Ovary (tissue), 9 donors: ENCODE data around the gene CNTFR. TPM values are rescaled to one million over a fixed set of nuclear protein-coding genes. Genes with fewer than 3 reads are reported as not detected.

Source experiments
- DNase-seq, 5 donors: peaks; one replicate each; pipeline ENCODE4 v3.0.0-alpha.2; 2019 to 2020
- H3K27ac ChIP-seq, 2 donors: fragments of 200-600 bp; one replicate each; pipeline versions ENCODE4 v1.5.1 to v1.8.0; 2019 to 2022
- H3K27me3 ChIP-seq: fragments of 200-600 bp; one replicate; pipeline ENCODE4 v1.8.0; 2022
- H3K36me3 ChIP-seq: fragments of 200-600 bp; sonication (generic); one replicate; pipeline ENCODE4 v1.5.1; 2019
- H3K4me1 ChIP-seq: one replicate; pipeline ENCODE4 v1.8.1; 2013; ENCODE audit warnings: mild to moderate bottlenecking, moderate library complexity; ENCODE audit not compliant: insufficient read depth
- H3K4me3 ChIP-seq: fragments of 200-600 bp; sonication (generic); one replicate; pipeline ENCODE4 v1.5.1; 2017
- H3K9me3 ChIP-seq, 2 donors: fragments of 200-600 bp in 1 of 2; sonication (generic) in 1 of 2; one replicate each; pipeline versions ENCODE4 v1.5.1 to v1.8.1; 2013 to 2019; ENCODE audit warnings: mild to moderate bottlenecking in 1 of 2, moderate library complexity in 1 of 2
- CTCF ChIP-seq, 3 donors: fragments of 450-650 bp in 2 of 3; fragments of 200-600 bp in 1 of 3; IDR thresholded peaks; one replicate each; pipeline versions ENCODE4 v1.5.1 to v1.8.0; 2016 to 2022; ENCODE audit warnings: antibody characterized with exemption in 3 of 3, mild to moderate bottlenecking in 1 of 3
- EP300 ChIP-seq: sonication (generic); formaldehyde crosslinking; IDR thresholded peaks from one replicate; pipeline ENCODE4 v1.6.1; 2017; ENCODE audit warnings: antibody characterized with exemption
- POLR2A ChIP-seq: fragments of 450-650 bp; IDR thresholded peaks from one replicate; pipeline ENCODE4 v1.6.1; 2017; ENCODE audit warnings: antibody characterized with exemption, mild to moderate bottlenecking, moderate library complexity
- WGBS, 3 donors: extraction: QIAGEN DNeasy Blood & Tissue Kit in 1 of 3; methylation state at CpG; one replicate each; pipeline versions ENCODE4 v1.1.5 to v1.1.7; 2013 to 2017; 5-methylcytosine and 5-hydroxymethylcytosine counted together
- intact Hi-C, 4 donors: fragments of 100-400 bp; cut with DNase I; formaldehyde crosslinking; loops; one replicate each; pipeline versions ENCODE4 v1.11.0 to v1.15.1; 2022 to 2023
- polyA plus RNA-seq, 2 donors: library from polyadenylated mRNA; stranded (reverse); fragments of 200-250 nt in 1 of 2; fragments of 350-450 nt in 1 of 2; fragmentation: Illumina TruSeq in 1 of 2; extraction: RNeasy Lipid Tissue Mini Kit (QIAGEN cat#74804) in 1 of 2; gene quantifications; one replicate each; pipeline ENCODE4 v1.2.3, GENCODE V29; 2013 to 2014
- total RNA-seq, 7 donors: library from RNA; depleted of rRNA in 2 of 7; stranded (reverse); fragments of >200 nt in 2 of 7; fragmentation: NEBNext Ultra II Directional in 3 of 7; extraction: Animal tissue kit (Norgen Biotek cat#: 25700) in 3 of 7; gene quantifications; one replicate each; pipeline versions ENCODE4 v1.1.0 to v1.2.4, GENCODE V29; 2016 to 2023
- donor health status: DM: no; HTN: no; CAD: no; lungs with moderate emphysema.
- donor health status: DM: no; HTN: no; CAD: no.
- donor health status: Bipolar disorder and iron deficiency.
- donor health status: DM: yes; HTN: yes; CAD: no.
- donor health status: DM: no; HTN: no; CAD: no.
- donor health status: DM: yes; HTN: yes; CAD: no.

Gene CNTFR
- total and polyA plus RNA-seq, 9 donors: 1.2 to 4.7 (median 2.6) TPM

- intact Hi-C loops: loop anchor here in 3 of 4 donors (10.0 kb wide), 2 partner anchors 201 to 271 kb away; no protein-coding TSS in a partner anchor
- TF ChIP-seq EP300 (no peak), CTCF (IDR thresholded peaks at IDR 0.05) (no peak), POLR2A (no peak)
These were observed 16.7 kb upstream of the CNTFR start for GRCh38 chr9:34606190-34606589.

GRCh38 chr9:34603610-34604231 lies 14.2 kb upstream of the CNTFR start:
- Histone ChIP-seq H3K36me3 (no peaks in the 10 kb centered on the region), H3K4me1 (no peaks in the 10 kb centered on the region), H3K4me3 (no peak overlapping the region), H3K27ac (no peak overlapping the region), H3K9me3 (no peaks in the 10 kb centered on the region), H3K27me3 (no peaks in the 10 kb centered on the region)
- TF ChIP-seq POLR2A: no peak
- TF ChIP-seq CTCF (IDR thresholded peaks at IDR 0.05): peak; percentile 83 to 92 (median 87)
- peak; percentile 73 to 91 (median 88) for DNase-seq
- intact Hi-C loops: loop anchor here (5.0 to 10.0 kb wide), 3 partner anchors 196 to 269 kb away; no protein-coding TSS in a partner anchor
- whole genome bisulfite sequencing, 3 donors: 47 to 56% (median 50%) methylated on average over 4 of the region's 4 CpGs

More at GRCh38 chr9:34606190-34606589, 16.7 kb upstream of the CNTFR start:
- Histone ChIP-seq H3K27me3 (no peaks in the 10 kb centered on the region), H3K4me1 (peaks cover 4% of the 10 kb centered on the region), H3K27ac (no peak overlapping the region), H3K4me3 (no peak overlapping the region), H3K9me3 (no peaks in the 10 kb centered on the region), H3K36me3 (no peaks in the 10 kb centered on the region)
- DNase-seq: no peak

- H3K9me3 ChIP-seq: no peaks in the 10 kb centered on the region
- no peak for DNase-seq
- H3K27me3 ChIP-seq: no peaks in the 10 kb centered on the region
- TF ChIP-seq EP300 (no peak), CTCF (IDR thresholded peaks at IDR 0.05) (no peak), POLR2A (no peak)
- WGBS, 3 donors: 67 to 69% (median 68%) methylated on average over 6 of the region's 6 CpGs
- H3K4me3 ChIP-seq: no peak overlapping the region
- no peak overlapping the region for H3K27ac ChIP-seq
- intact Hi-C loops: loop anchor here (5.0 to 10.0 kb wide), 3 partner anchors 195 to 267 kb away; no protein-coding TSS in a partner anchor
- no peaks in the 10 kb centered on the region for H3K36me3 ChIP-seq
- H3K4me1 ChIP-seq: no peaks in the 10 kb centered on the region
These were observed 12.5 kb upstream of the CNTFR start for GRCh38 chr9:34601937-34602573.

- no peaks in the 10 kb centered on the region for H3K36me3 ChIP-seq
- H3K27me3 ChIP-seq: no peaks in the 10 kb centered on the region
- DNase-seq: no peak
- WGBS, 3 donors: 26 to 58% (median 35%) methylated on average over 1 of the region's 1 CpG
- H3K4me1 ChIP-seq: no peaks in the 10 kb centered on the region
- TF ChIP-seq EP300 (no peak), POLR2A (no peak)
- H3K27ac ChIP-seq: no peak overlapping the region
- intact Hi-C loops: loop anchor here (5.0 to 10.0 kb wide), 3 partner anchors 194 to 266 kb away; no protein-coding TSS in a partner anchor
- no peaks in the 10 kb centered on the region for H3K9me3 ChIP-seq
- no peak overlapping the region for H3K4me3 ChIP-seq
These were observed 11.4 kb upstream of the CNTFR start for GRCh38 chr9:34600908-34601307.

- no peak overlapping the region for H3K27ac ChIP-seq
- WGBS, 3 donors: 33 to 58% (median 39%) methylated on average over 1 of the region's 1 CpG
- H3K9me3 ChIP-seq: no peaks in the 10 kb centered on the region
- H3K36me3 ChIP-seq: no peaks in the 10 kb centered on the region
- H3K4me3 ChIP-seq: no peak overlapping the region
- intact Hi-C loops: no loop called here
- no peak for DNase-seq
- H3K27me3 ChIP-seq: no peaks in the 10 kb centered on the region
- no peaks in the 10 kb centered on the region for H3K4me1 ChIP-seq
- TF ChIP-seq POLR2A: no peak
- TF ChIP-seq EP300: no peak
- no peak for TF ChIP-seq CTCF (IDR thresholded peaks at IDR 0.05)
These were observed 10.0 kb upstream of the CNTFR start for GRCh38 chr9:34599546-34599945.
